ENCODE data around the gene LUZP2.

Gene LUZP2

GRCh38 chr11:24709928-24710565 lies 213.2 kb downstream of the LUZP2 start:
- H3K4ac ChIP-seq (ENCODE audit: low read depth, low read length): no peak overlapping the region
- no peaks in the 10 kb centered on the region for H3K9me3 ChIP-seq (ENCODE audit: insufficient read depth, low read depth, low read length)
- no peaks in the 10 kb centered on the region for H3K79me1 ChIP-seq (ENCODE audit: low read length)
- H3K4me1 ChIP-seq (ENCODE audit: control insufficient read depth in 1 of 2, insufficient read depth in 2 of 2, low read length in 2 of 2): peaks cover 0 to 2% of the 10 kb centered on the region in 2 experiments
- H3K27ac ChIP-seq (ENCODE audit: low read depth, low read length): no peak overlapping the region
- H3K4me2 ChIP-seq (ENCODE audit: low read length): no peak overlapping the region
- H3K36me3 ChIP-seq (ENCODE audit: control insufficient read depth in 1 of 2, insufficient read depth in 2 of 2, low read length in 2 of 2): no peaks in the 10 kb centered on the region
- H2AFZ ChIP-seq (ENCODE audit: insufficient read depth, low read length, poor library complexity): no peak overlapping the region
- H2BK12ac ChIP-seq (ENCODE audit: low read length): no peak overlapping the region
- no peaks in the 10 kb centered on the region for H3K27me3 ChIP-seq (ENCODE audit: insufficient read depth, low read length)
- no peak overlapping the region for H3K9ac ChIP-seq (ENCODE audit: low read length)
- H2AK5ac ChIP-seq (ENCODE audit: low read length): no peak overlapping the region
- no peak overlapping the region for H3K18ac ChIP-seq (ENCODE audit: low read length)
- no peak for DNase-seq
- H3K4me3 ChIP-seq (ENCODE audit: low read depth, low read length): no peak overlapping the region
- no peak overlapping the region for H3K23ac ChIP-seq (ENCODE audit: low read length)
- no peak overlapping the region for H2BK120ac ChIP-seq (ENCODE audit: insufficient read depth, low read length, poor library complexity)
- no peak overlapping the region for H2BK5ac ChIP-seq (ENCODE audit: low read depth, low read length, poor library complexity)
- no peak overlapping the region for H4K8ac ChIP-seq (ENCODE audit: low read depth, low read length)
- no peak overlapping the region for H3K14ac ChIP-seq (ENCODE audit: low read length)
- no CpG with 5 or more reads among the region's 2 CpGs for WGBS (ENCODE audit: extremely low coverage, insufficient coverage, insufficient read length)
- no peaks in the 10 kb centered on the region for H3K79me2 ChIP-seq (ENCODE audit: control insufficient read depth, insufficient read depth, low read length, poor library complexity)
- H4K12ac ChIP-seq (ENCODE audit: low read depth, low read length): no peak overlapping the region
- no peak overlapping the region for H4K91ac ChIP-seq (ENCODE audit: low read depth, low read length)

- WGBS (ENCODE audit: extremely low coverage, insufficient coverage, insufficient read length): no CpG with 5 or more reads among the region's 1 CpG
- H4K12ac ChIP-seq (ENCODE audit: low read depth, low read length): no peak overlapping the region
- H2BK5ac ChIP-seq (ENCODE audit: low read depth, low read length, poor library complexity): no peak overlapping the region
Measured at GRCh38 chr11:24714601-24715000, 217.7 kb downstream of the LUZP2 start.

GRCh38 chr11:24716403-24716802 lies 219.6 kb downstream of the LUZP2 start:
- Histone ChIP-seq H2BK120ac (ENCODE audit: insufficient read depth, low read length, poor library complexity) (no peak overlapping the region), H2AK5ac (ENCODE audit: low read length) (no peak overlapping the region), H3K4ac (ENCODE audit: low read depth, low read length) (no peak overlapping the region), H2BK12ac (ENCODE audit: low read length) (no peak overlapping the region), H2AFZ (ENCODE audit: insufficient read depth, low read length, poor library complexity) (no peak overlapping the region), H3K4me3 (ENCODE audit: low read depth, low read length) (no peak overlapping the region), H3K4me1 (ENCODE audit: control insufficient read depth in 1 of 2, insufficient read depth in 2 of 2, low read length in 2 of 2) (no peaks in the 10 kb centered on the region), H3K27me3 (ENCODE audit: insufficient read depth, low read length) (no peaks in the 10 kb centered on the region), H3K79me1 (ENCODE audit: low read length) (no peaks in the 10 kb centered on the region), H3K14ac (ENCODE audit: low read length) (no peak overlapping the region), H3K4me2 (ENCODE audit: low read length) (no peak overlapping the region), H3K79me2 (ENCODE audit: control insufficient read depth, insufficient read depth, low read length, poor library complexity) (no peaks in the 10 kb centered on the region), H4K91ac (ENCODE audit: low read depth, low read length) (no peak overlapping the region), H2BK5ac (ENCODE audit: low read depth, low read length, poor library complexity) (no peak overlapping the region), H4K8ac (ENCODE audit: low read depth, low read length) (no peak overlapping the region), H3K23ac (ENCODE audit: low read length) (no peak overlapping the region), H3K9me3 (ENCODE audit: insufficient read depth, low read depth, low read length) (no peaks in the 10 kb centered on the region), H3K27ac (ENCODE audit: low read depth, low read length) (no peak overlapping the region), H3K9ac (ENCODE audit: low read length) (no peak overlapping the region), H3K36me3 (ENCODE audit: control insufficient read depth in 1 of 2, insufficient read depth in 2 of 2, low read length in 2 of 2) (no peaks in the 10 kb centered on the region), H3K18ac (ENCODE audit: low read length) (no peak overlapping the region), H4K12ac (ENCODE audit: low read depth, low read length) (no peak overlapping the region)
- DNase-seq: no peak
- no CpG with 5 or more reads among the region's 5 CpGs for WGBS (ENCODE audit: extremely low coverage, insufficient coverage, insufficient read length)

More at GRCh38 chr11:24714601-24715000, 217.7 kb downstream of the LUZP2 start:
- no peak overlapping the region for H4K8ac ChIP-seq (ENCODE audit: low read depth, low read length)
- H3K9ac ChIP-seq (ENCODE audit: low read length): no peak overlapping the region
- no peak overlapping the region for H2AFZ ChIP-seq (ENCODE audit: insufficient read depth, low read length, poor library complexity)
- H3K79me1 ChIP-seq (ENCODE audit: low read length): no peaks in the 10 kb centered on the region
- H3K9me3 ChIP-seq (ENCODE audit: insufficient read depth, low read depth, low read length): no peaks in the 10 kb centered on the region
- H3K36me3 ChIP-seq (ENCODE audit: control insufficient read depth in 1 of 2, insufficient read depth in 2 of 2, low read length in 2 of 2): no peaks in the 10 kb centered on the region
- H3K27me3 ChIP-seq (ENCODE audit: insufficient read depth, low read length): no peaks in the 10 kb centered on the region
- H4K91ac ChIP-seq (ENCODE audit: low read depth, low read length): no peak overlapping the region
- no peak overlapping the region for H3K23ac ChIP-seq (ENCODE audit: low read length)
- no peak overlapping the region for H3K27ac ChIP-seq (ENCODE audit: low read depth, low read length)
- no peak overlapping the region for H3K14ac ChIP-seq (ENCODE audit: low read length)
- H2BK120ac ChIP-seq (ENCODE audit: insufficient read depth, low read length, poor library complexity): no peak overlapping the region
- H3K4me2 ChIP-seq (ENCODE audit: low read length): no peak overlapping the region
- no peaks in the 10 kb centered on the region for H3K79me2 ChIP-seq (ENCODE audit: control insufficient read depth, insufficient read depth, low read length, poor library complexity)
- H3K4me1 ChIP-seq (ENCODE audit: control insufficient read depth in 1 of 2, insufficient read depth in 2 of 2, low read length in 2 of 2): no peaks in the 10 kb centered on the region
- H3K18ac ChIP-seq (ENCODE audit: low read length): no peak overlapping the region
- no peak overlapping the region for H2BK12ac ChIP-seq (ENCODE audit: low read length)
- no peak overlapping the region for H3K4me3 ChIP-seq (ENCODE audit: low read depth, low read length)
- no peak for DNase-seq
- H3K4ac ChIP-seq (ENCODE audit: low read depth, low read length): no peak overlapping the region
- no peak overlapping the region for H2AK5ac ChIP-seq (ENCODE audit: low read length)

- Histone ChIP-seq H3K4me2 (ENCODE audit: low read length) (no peak overlapping the region), H4K8ac (ENCODE audit: low read depth, low read length) (no peak overlapping the region), H3K23ac (ENCODE audit: low read length) (no peak overlapping the region), H4K91ac (ENCODE audit: low read depth, low read length) (no peak overlapping the region), H3K27me3 (ENCODE audit: insufficient read depth, low read length) (no peaks in the 10 kb centered on the region), H3K18ac (ENCODE audit: low read length) (no peak overlapping the region), H3K79me2 (ENCODE audit: control insufficient read depth, insufficient read depth, low read length, poor library complexity) (no peaks in the 10 kb centered on the region), H4K12ac (ENCODE audit: low read depth, low read length) (no peak overlapping the region), H3K4ac (ENCODE audit: low read depth, low read length) (no peak overlapping the region), H3K4me3 (ENCODE audit: low read depth, low read length) (no peak overlapping the region), H3K79me1 (ENCODE audit: low read length) (no peaks in the 10 kb centered on the region), H3K4me1 (ENCODE audit: control insufficient read depth in 1 of 2, insufficient read depth in 2 of 2, low read length in 2 of 2) (no peaks in the 10 kb centered on the region), H2AFZ (ENCODE audit: insufficient read depth, low read length, poor library complexity) (no peak overlapping the region), H3K9me3 (ENCODE audit: insufficient read depth, low read depth, low read length) (no peaks in the 10 kb centered on the region), H2AK5ac (ENCODE audit: low read length) (no peak overlapping the region), H3K14ac (ENCODE audit: low read length) (no peak overlapping the region), H2BK12ac (ENCODE audit: low read length) (no peak overlapping the region), H3K27ac (ENCODE audit: low read depth, low read length) (no peak overlapping the region), H2BK120ac (ENCODE audit: insufficient read depth, low read length, poor library complexity) (no peak overlapping the region), H3K9ac (ENCODE audit: low read length) (no peak overlapping the region), H2BK5ac (ENCODE audit: low read depth, low read length, poor library complexity) (no peak overlapping the region), H3K36me3 (ENCODE audit: control insufficient read depth in 1 of 2, insufficient read depth in 2 of 2, low read length in 2 of 2) (no peaks in the 10 kb centered on the region)
- DNase-seq: no peak
- WGBS (ENCODE audit: extremely low coverage, insufficient coverage, insufficient read length): no CpG with 5 or more reads among the region's 5 CpGs
Measured at GRCh38 chr11:24723231-24723630, 226.4 kb downstream of the LUZP2 start.

All from trophoblast cell (in vitro differentiated cells and primary cell).